Ascending aorta (tissue), 2 donors: ENCODE data around the gene PIGV. TPM values are rescaled to one million over a fixed set of nuclear protein-coding genes. Genes with fewer than 3 reads are reported as not detected.
A peak's percentile ranks its signal among the peaks of the same experiment; 100 is the strongest.
"Not testable (repeated sequence)": the region's sequence is repeated elsewhere in the genome, so short reads cannot be mapped to it uniquely, and the experiment has no call there.

Source experiments
- DNase-seq, 2 donors: peaks; one replicate each; pipeline ENCODE4 v3.0.0-alpha.2; 2019; ENCODE audit warnings: low spot score in 2 of 2
- H3K27ac ChIP-seq, 2 donors: fragments of 200-600 bp; sonication (generic); one replicate each; pipeline ENCODE4 v1.5.1; 2016 to 2017; ENCODE audit warnings: mild to moderate bottlenecking in 1 of 2
- H3K27me3 ChIP-seq: fragments of 200-600 bp; sonication (generic); one replicate; pipeline ENCODE4 v1.5.1; 2017
- H3K36me3 ChIP-seq, 2 donors: fragments of 200-600 bp; sonication (generic); one replicate each; pipeline ENCODE4 v1.5.1; 2016
- H3K4me1 ChIP-seq, 2 donors: fragments of 200-600 bp; sonication (generic); one replicate each; pipeline ENCODE4 v1.5.1; 2016 to 2017; ENCODE audit warnings: mild to moderate bottlenecking in 1 of 2
- H3K4me3 ChIP-seq, 2 donors: fragments of 200-600 bp; sonication (generic); one replicate each; pipeline ENCODE4 v1.5.1; 2016 to 2017; ENCODE audit warnings: mild to moderate bottlenecking in 1 of 2
- H3K9me3 ChIP-seq, 2 donors: fragments of 200-600 bp; sonication (generic); one replicate each; pipeline ENCODE4 v1.5.1; 2016
- CTCF ChIP-seq, 3 experiments: fragments of 200-600 bp in 2 of 3; fragments of 450-650 bp in 1 of 3; sonication (generic) in 2 of 3; IDR thresholded peaks; one replicate each; pipeline ENCODE4 v1.5.1; 2016 to 2019; ENCODE audit warnings: antibody characterized with exemption in 3 of 3, mild to moderate bottlenecking in 1 of 3, moderate library complexity in 1 of 3
- intact Hi-C: fragments of 100-400 bp; cut with DNase I; formaldehyde crosslinking; loops from one replicate; pipeline ENCODE4 v1.15.1; 2023
- total RNA-seq: library from RNA; depleted of rRNA; stranded (reverse); fragments of >200 nt; gene quantifications from one replicate; pipeline ENCODE4 v1.1.0, GENCODE V29; 2016

PIGV gene
- total RNA-seq, 1 donor from 2014 or later = 8.8 TPM

GRCh38 chr1:26833432-26834405 lies 46.0 kb downstream of the PIGV start:
- peaks cover 21 to 47% of the 10 kb centered on the region in 2 donors for H3K36me3 ChIP-seq
- TF ChIP-seq CTCF (IDR thresholded peaks at IDR 0.05) = no peak
- intact Hi-C loops = no loop called here
- H3K4me1 ChIP-seq = no peaks in the 10 kb centered on the region
- H3K4me3 ChIP-seq = no peak overlapping the region
- no peaks in the 10 kb centered on the region for H3K27me3 ChIP-seq
- H3K27ac ChIP-seq = no peak overlapping the region
- no peaks in the 10 kb centered on the region for H3K9me3 ChIP-seq
- peak in 1 of 2 donors; percentile 74 for DNase-seq

GRCh38 chr1:26837665-26838064 lies 49.9 kb downstream of the PIGV start:
- intact Hi-C loops, H3K9me3 ChIP-seq, DNase-seq, H3K4me3 ChIP-seq, H3K27ac ChIP-seq, H3K27me3 ChIP-seq, H3K4me1 ChIP-seq: not testable (repeated sequence)
- peaks cover 39 to 75% of the 10 kb centered on the region in 2 donors for H3K36me3 ChIP-seq

GRCh38 chr1:26838474-26839338 lies 51.0 kb downstream of the PIGV start:
- H3K36me3 ChIP-seq = peaks cover 33 to 68% of the 10 kb centered on the region in 2 donors
- no peak for TF ChIP-seq CTCF (IDR thresholded peaks at IDR 0.05)
- no peaks in the 10 kb centered on the region for H3K27me3 ChIP-seq
- H3K4me3 ChIP-seq = no peak overlapping the region
- no peaks in the 10 kb centered on the region for H3K9me3 ChIP-seq
- no peak overlapping the region for H3K27ac ChIP-seq
- no peaks in the 10 kb centered on the region for H3K4me1 ChIP-seq
- intact Hi-C loops = no loop called here
- no peak for DNase-seq

- intact Hi-C loops = no loop called here
- H3K27me3 ChIP-seq = no peaks in the 10 kb centered on the region
- H3K27ac ChIP-seq = no peak overlapping the region
- H3K9me3 ChIP-seq = no peaks in the 10 kb centered on the region
- no peak overlapping the region for H3K4me3 ChIP-seq
- H3K4me1 ChIP-seq = no peaks in the 10 kb centered on the region
- DNase-seq = no peak
- no peak for TF ChIP-seq CTCF (IDR thresholded peaks at IDR 0.05)
- peaks cover 29 to 62% of the 10 kb centered on the region in 2 donors for H3K36me3 ChIP-seq
These were observed 51.6 kb downstream of the PIGV start for GRCh38 chr1:26839339-26839722.

GRCh38 chr1:26839779-26840178 lies 52.0 kb downstream of the PIGV start:
- intact Hi-C loops = no loop called here

More at GRCh38 chr1:26839779-26840178, 52.0 kb downstream of the PIGV start:
- Histone ChIP-seq H3K27ac (no peak overlapping the region), H3K9me3 (no peaks in the 10 kb centered on the region), H3K36me3 (peaks cover 31 to 57% of the 10 kb centered on the region in 2 donors), H3K4me3 (no peak overlapping the region), H3K4me1 (no peaks in the 10 kb centered on the region), H3K27me3 (no peaks in the 10 kb centered on the region)
- DNase-seq = no peak
- TF ChIP-seq CTCF (IDR thresholded peaks at IDR 0.05) = no peak
